HepG2 (cell line): ENCODE data around the gene MED23. TPM values are rescaled to one million over a fixed set of nuclear protein-coding genes. Genes with fewer than 3 reads are reported as not detected.

Experiments used
- ATAC-seq: fragments of 200-7000 bp; cut with Tn5 transposase; 3 replicates; pipeline ENCODE4 v1.9.1; 2020; ENCODE audit warnings: mild to moderate bottlenecking, moderate library complexity
- BruUV-seq: library from RNA; stranded (reverse); fragments of 400-500 nt; replicated peaks from 2 replicates; lab custom pipeline; 2021; lab: Mats Ljungman, UMichigan
- CTCF ChIA-PET: fragments of 300-600 bp; formaldehyde crosslinking; extraction: SDS; loops from one replicate; lab custom pipeline; 2021; ENCODE audit warnings: low total read pairs, inconsistent platforms, low intra/inter-chr PET ratio; lab: Yijun Ruan, JAX
- POLR2A ChIA-PET: fragments of 350-600 bp; sonication (Branson Sonifier 250); formaldehyde crosslinking; loops from one replicate; lab custom pipeline; 2020; ENCODE audit warnings: antibody characterized with exemption, inconsistent platforms; lab: Yijun Ruan, JAX
- DNase-seq: peaks from one replicate; pipeline ENCODE4 v3.0.0-alpha.2; 2015; ENCODE audit warnings: low spot score
- FAIRE-seq: peaks from 3 replicates; lab custom pipeline; 2011; peaks lifted over from hg19 to GRCh38; lab: Jason Lieb, UNC
- H2AFZ ChIP-seq: one replicate; pipeline ENCODE4 v1.6.1; 2011; ENCODE audit warnings: low read length, inconsistent platforms
- H3K27ac ChIP-seq: fragments of 300-600 bp; 3 replicates; pipeline ENCODE4 v1.8.0; 2011; ENCODE audit warnings: mixed run types, mild to moderate bottlenecking, mixed read lengths, low read length, inconsistent platforms; ENCODE audit not compliant: insufficient read depth; ENCODE audit errors: extremely low read length
- H3K27me3 ChIP-seq, 2 experiments: fragments of 200-600 bp in 1 of 2; 2 replicates in 1 of 2; 3 replicates in 1 of 2; pipeline versions ENCODE4 v1.6.0 to v1.8.0; 2011; ENCODE audit warnings: low read length in 2 of 2, mild to moderate bottlenecking in 2 of 2, moderate library complexity in 2 of 2, inconsistent platforms in 1 of 2; ENCODE audit not compliant: insufficient read depth in 2 of 2, control insufficient read depth in 1 of 2
- H3K36me3 ChIP-seq, 2 experiments: fragments of 200-600 bp in 1 of 2; replicated peaks in 1 of 2; 2 replicates in 1 of 2; 3 replicates in 1 of 2; pipeline versions ENCODE4 v1.5.1 to v1.8.0; 2011; ENCODE audit warnings: low read length in 2 of 2, inconsistent platforms in 1 of 2; ENCODE audit not compliant: insufficient read depth in 2 of 2, control insufficient read depth in 1 of 2
- H3K4me1 ChIP-seq: 2 replicates; pipeline ENCODE4 v1.5.1; 2012; ENCODE audit warnings: low read length, inconsistent platforms; ENCODE audit not compliant: insufficient read depth
- H3K4me2 ChIP-seq: 2 replicates; pipeline ENCODE4 v1.6.0; 2011; ENCODE audit warnings: low read depth, low read length, inconsistent platforms
- H3K4me3 ChIP-seq, 3 experiments: fragments of 200-600 bp in 1 of 3; sonication (generic), shearing (Covaris generic) in 1 of 3; replicated peaks in 1 of 3; 2 replicates each; pipeline ENCODE4 v1.5.1; 2011 to 2016; ENCODE audit warnings: low read length in 3 of 3, inconsistent platforms in 2 of 3, low read depth in 2 of 3, mild to moderate bottlenecking in 2 of 3, control low read depth in 1 of 3, mixed read lengths in 1 of 3; ENCODE audit not compliant: insufficient read depth in 1 of 3
- H3K79me2 ChIP-seq: one replicate; pipeline ENCODE4 v1.6.1; 2011; ENCODE audit warnings: low read length, inconsistent platforms; ENCODE audit not compliant: insufficient read depth
- H3K9ac ChIP-seq: 2 replicates; pipeline ENCODE4 v1.6.0; 2011; ENCODE audit warnings: mild to moderate bottlenecking, low read depth, low read length, inconsistent platforms; ENCODE audit not compliant: insufficient read depth
- H3K9me3 ChIP-seq: 2 replicates; pipeline ENCODE4 v1.5.1; 2012; ENCODE audit warnings: mild to moderate bottlenecking, low read length
- H4K20me1 ChIP-seq: 2 replicates; pipeline ENCODE4 v1.6.0; 2011; ENCODE audit warnings: inconsistent platforms, mild to moderate bottlenecking, low read length, moderate library complexity; ENCODE audit not compliant: insufficient read depth
- ARNTL ChIP-seq: sonication (generic); formaldehyde crosslinking; IDR thresholded peaks from 2 replicates; pipeline ENCODE4 v1.4.0; 2020; ENCODE audit warnings: mild to moderate bottlenecking, missing genetic modification reagents
- ATF7 ChIP-seq, 2 experiments: fragments of 450-650 bp in 1 of 2; sonication (generic) in 1 of 2; formaldehyde crosslinking in 1 of 2; IDR thresholded peaks; 2 replicates each; pipeline versions ENCODE4 v1.4.0 to v1.6.1; 2016 to 2020; ENCODE audit warnings: antibody characterized with exemption in 1 of 2, mild to moderate bottlenecking in 1 of 2, missing genetic modification reagents in 1 of 2
- CC2D1A ChIP-seq: sonication (generic); formaldehyde crosslinking; IDR thresholded peaks from 2 replicates; pipeline ENCODE4 v1.8.1; 2023; ENCODE audit warnings: mild to moderate bottlenecking, missing genetic modification reagents
- HNRNPL ChIP-seq: fragments of 200-400 bp; formaldehyde crosslinking; IDR thresholded peaks from 2 replicates; pipeline ENCODE4 v1.6.1; 2017; ENCODE audit warnings: mild to moderate bottlenecking, low read depth, low read length
- JARID2 ChIP-seq: sonication (generic); formaldehyde crosslinking; IDR thresholded peaks from 2 replicates; pipeline ENCODE4 v1.8.1; 2023; ENCODE audit warnings: missing genetic modification reagents, inconsistent platforms; ENCODE audit not compliant: insufficient replicate concordance
- KLF13 ChIP-seq: sonication (generic); formaldehyde crosslinking; IDR thresholded peaks from 2 replicates; pipeline ENCODE4 v1.4.0; 2020; ENCODE audit warnings: mild to moderate bottlenecking, missing genetic modification reagents
- MBNL3 ChIP-seq: fragments of 250-450 bp; sonication (Bioruptor Pico); conservative IDR thresholded peaks from 2 replicates; pipeline ENCODE4 v1.8.0; 2022; ENCODE audit warnings: mild to moderate bottlenecking, inconsistent platforms
- MEIS2 ChIP-seq: sonication (generic); formaldehyde crosslinking; IDR thresholded peaks from 2 replicates; pipeline ENCODE4 v1.9.0; 2021; ENCODE audit warnings: mild to moderate bottlenecking, missing genetic modification reagents
- NFIC ChIP-seq: IDR thresholded peaks from 2 replicates; pipeline ENCODE4 v1.6.1; 2012; ENCODE audit warnings: mild to moderate bottlenecking, low read length, inconsistent platforms
- RFX5 ChIP-seq: IDR thresholded peaks from 2 replicates; pipeline ENCODE4 v1.6.1; 2011; ENCODE audit warnings: low read depth, low read length, improper control_type of control experiment
- WGBS: methylation state at CpG from one replicate; pipeline ENCODE4 v1.1.6; 2017; ENCODE audit warnings: low lambda C conversion rate; 5-methylcytosine and 5-hydroxymethylcytosine counted together
- in situ Hi-C: cut with HindIII; loops from 2 replicates; pipeline ENCODE4 v1.10.0; 2017; ENCODE audit warnings: low pct_unique_long_range_greater_than_20kb; ENCODE audit not compliant: extremely low pct_ligation_motif_present
- intact Hi-C: fragments of 100-400 bp; cut with micrococcal nuclease; formaldehyde crosslinking; loops from one replicate; pipeline ENCODE4 v1.10.0; 2022; ENCODE audit not compliant: unreplicated experiment
- polyA plus RNA-seq, 8 experiments: library from polyadenylated mRNA; depleted of rRNA in 3 of 8; stranded (reverse) in 7 of 8; unstranded in 1 of 8; fragments of >200 nt; fragmentation: Illumina TruSeq in 4 of 8; extraction: Trizol in 4 of 8; gene quantifications; 2 replicates each; pipeline versions ENCODE4 v1.2.1 to v1.2.3, GENCODE V29; 2011 to 2016; ENCODE audit warnings: low read depth in 4 of 8, missing spikeins in 1 of 8, mixed read lengths in 1 of 8; ENCODE audit not compliant: insufficient read depth in 1 of 8
- total RNA-seq, 5 experiments: library from RNA; depleted of rRNA; stranded (reverse); fragments of >200 nt; fragmentation: Illumina TruSeq; extraction: Trizol; gene quantifications; 2 replicates each; pipeline ENCODE4 v1.2.3, GENCODE V29; 2016; ENCODE audit warnings: low read depth in 1 of 5
- TF ChIP-seq, protein P1 (sequence below): sonication (generic); formaldehyde crosslinking; IDR thresholded peaks from 2 replicates; pipeline ENCODE4 v1.4.0; 2020; ENCODE audit warnings: missing genetic modification reagents
- TF ChIP-seq, protein P2 (sequence below): sonication (generic); formaldehyde crosslinking; IDR thresholded peaks from 2 replicates; pipeline ENCODE4 v1.8.1; 2023; ENCODE audit warnings: missing genetic modification reagents, mild to moderate bottlenecking, borderline replicate concordance
- TF ChIP-seq, protein P3 (sequence below): sonication (generic); formaldehyde crosslinking; IDR thresholded peaks from 2 replicates; pipeline ENCODE4 v1.4.0; 2020; ENCODE audit warnings: missing genetic modification reagents, borderline replicate concordance
- TF ChIP-seq, protein P4 (sequence below): sonication (generic); formaldehyde crosslinking; IDR thresholded peaks from 2 replicates; pipeline ENCODE4 v1.4.0; 2020; ENCODE audit warnings: mild to moderate bottlenecking, low read depth, missing genetic modification reagents
- TF ChIP-seq, protein P5 (sequence below): sonication (generic); formaldehyde crosslinking; IDR thresholded peaks from 2 replicates; pipeline ENCODE4 v1.5.0; 2020; ENCODE audit warnings: mild to moderate bottlenecking, missing genetic modification reagents

MED23 gene
- total and polyA plus RNA-seq, 2 of the 13 experiments (the other 11 are each of a cell fraction or from before 2014, with no cell fraction given): 34.9 to 50.5 TPM

DNA sequence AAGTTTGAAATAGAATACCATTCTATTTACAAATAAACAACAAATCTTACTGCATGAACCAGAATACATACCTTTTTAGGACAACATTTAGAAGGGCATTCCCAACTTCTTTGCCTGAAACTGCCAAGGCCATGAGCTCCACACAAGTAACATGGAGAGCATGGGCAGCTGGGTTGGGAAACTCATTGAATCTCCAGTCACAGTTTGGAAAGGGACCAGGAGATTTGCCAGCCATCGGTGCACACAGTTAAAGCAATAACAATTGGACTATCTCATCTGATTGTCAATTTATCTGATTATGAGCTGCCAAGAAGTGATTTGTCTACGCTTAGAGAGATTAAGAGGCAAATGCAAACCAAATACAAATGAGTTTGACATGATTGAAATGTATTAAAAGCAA lies 35.1 kb downstream of the MED23 start (continued):
- TF ChIP-seq, protein P1, sequence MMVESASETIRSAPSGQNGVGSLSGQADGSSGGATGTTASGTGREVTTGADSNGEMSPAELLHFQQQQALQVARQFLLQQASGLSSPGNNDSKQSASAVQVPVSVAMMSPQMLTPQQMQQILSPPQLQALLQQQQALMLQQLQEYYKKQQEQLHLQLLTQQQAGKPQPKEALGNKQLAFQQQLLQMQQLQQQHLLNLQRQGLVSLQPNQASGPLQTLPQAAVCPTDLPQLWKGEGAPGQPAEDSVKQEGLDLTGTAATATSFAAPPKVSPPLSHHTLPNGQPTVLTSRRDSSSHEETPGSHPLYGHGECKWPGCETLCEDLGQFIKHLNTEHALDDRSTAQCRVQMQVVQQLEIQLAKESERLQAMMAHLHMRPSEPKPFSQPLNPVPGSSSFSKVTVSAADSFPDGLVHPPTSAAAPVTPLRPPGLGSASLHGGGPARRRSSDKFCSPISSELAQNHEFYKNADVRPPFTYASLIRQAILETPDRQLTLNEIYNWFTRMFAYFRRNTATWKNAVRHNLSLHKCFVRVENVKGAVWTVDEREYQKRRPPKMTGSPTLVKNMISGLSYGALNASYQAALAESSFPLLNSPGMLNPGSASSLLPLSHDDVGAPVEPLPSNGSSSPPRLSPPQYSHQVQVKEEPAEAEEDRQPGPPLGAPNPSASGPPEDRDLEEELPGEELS (CRISPR knock-in tag): no peak
- TF ChIP-seq RFX5: no peak

DNA sequence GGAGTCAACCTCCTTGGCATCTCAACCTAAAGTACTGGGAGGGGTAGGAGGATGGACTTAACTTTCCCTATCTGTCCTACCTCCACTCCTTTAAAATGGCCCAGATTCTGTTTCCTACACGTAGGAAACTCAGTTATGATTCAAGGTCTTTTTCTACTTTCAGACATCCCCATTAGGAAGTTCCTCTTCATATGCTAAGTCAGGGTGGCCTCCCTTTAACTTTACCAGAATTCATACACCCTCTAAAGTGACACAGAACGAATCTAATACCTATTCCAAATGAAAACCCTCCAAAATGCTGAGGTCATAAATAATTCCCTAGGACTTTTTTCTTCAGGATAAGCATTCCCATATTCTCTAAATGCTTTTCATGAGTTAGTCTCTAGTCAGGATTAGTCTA lies 39.4 kb downstream of the MED23 start:
- no peaks in the 10 kb centered on the region for H4K20me1 ChIP-seq
- H3K9ac ChIP-seq: no peak overlapping the region
- no peaks in the 10 kb centered on the region for H3K9me3 ChIP-seq
- no peak for DNase-seq
- FAIRE-seq: no peak
- H3K4me1 ChIP-seq: no peaks in the 10 kb centered on the region
- in situ Hi-C loops: no loop called here
- POLR2A ChIA-PET: no interaction called here
- H3K36me3 ChIP-seq: peaks cover 21 to 74% of the 10 kb centered on the region in 2 experiments
- no peak overlapping the region for H3K4me2 ChIP-seq
- CTCF ChIA-PET: no interaction called here
- no peak for ATAC-seq
- no peak overlapping the region for H3K4me3 ChIP-seq
- 97% methylated on average over 2 of the region's 2 CpGs for WGBS
- H2AFZ ChIP-seq: no peak overlapping the region
- no peak overlapping the region for H3K27ac ChIP-seq
- H3K79me2 ChIP-seq: no peaks in the 10 kb centered on the region
- intact Hi-C loops: no loop called here
- BruUV-seq: no TSS peak
- H3K27me3 ChIP-seq: no peaks in the 10 kb centered on the region
- TF ChIP-seq, protein P2, sequence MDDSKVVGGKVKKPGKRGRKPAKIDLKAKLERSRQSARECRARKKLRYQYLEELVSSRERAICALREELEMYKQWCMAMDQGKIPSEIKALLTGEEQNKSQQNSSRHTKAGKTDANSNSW (CRISPR knock-in tag): no peak
- TF ChIP-seq MBNL3 (CRISPR knock-in tag) (no peak), MEIS2 (no peak), NFIC (no peak), ATF7 (IDR thresholded peaks at IDR 0.05) (no peak), ATF7 (CRISPR knock-in tag; IDR thresholded peaks at IDR 0.05) (no peak), JARID2 (CRISPR knock-in tag) (no peak), ARNTL (no peak), HNRNPL (no peak), CC2D1A (CRISPR knock-in tag) (no peak), KLF13 (CRISPR knock-in tag) (no peak)
- TF ChIP-seq, protein P3, sequence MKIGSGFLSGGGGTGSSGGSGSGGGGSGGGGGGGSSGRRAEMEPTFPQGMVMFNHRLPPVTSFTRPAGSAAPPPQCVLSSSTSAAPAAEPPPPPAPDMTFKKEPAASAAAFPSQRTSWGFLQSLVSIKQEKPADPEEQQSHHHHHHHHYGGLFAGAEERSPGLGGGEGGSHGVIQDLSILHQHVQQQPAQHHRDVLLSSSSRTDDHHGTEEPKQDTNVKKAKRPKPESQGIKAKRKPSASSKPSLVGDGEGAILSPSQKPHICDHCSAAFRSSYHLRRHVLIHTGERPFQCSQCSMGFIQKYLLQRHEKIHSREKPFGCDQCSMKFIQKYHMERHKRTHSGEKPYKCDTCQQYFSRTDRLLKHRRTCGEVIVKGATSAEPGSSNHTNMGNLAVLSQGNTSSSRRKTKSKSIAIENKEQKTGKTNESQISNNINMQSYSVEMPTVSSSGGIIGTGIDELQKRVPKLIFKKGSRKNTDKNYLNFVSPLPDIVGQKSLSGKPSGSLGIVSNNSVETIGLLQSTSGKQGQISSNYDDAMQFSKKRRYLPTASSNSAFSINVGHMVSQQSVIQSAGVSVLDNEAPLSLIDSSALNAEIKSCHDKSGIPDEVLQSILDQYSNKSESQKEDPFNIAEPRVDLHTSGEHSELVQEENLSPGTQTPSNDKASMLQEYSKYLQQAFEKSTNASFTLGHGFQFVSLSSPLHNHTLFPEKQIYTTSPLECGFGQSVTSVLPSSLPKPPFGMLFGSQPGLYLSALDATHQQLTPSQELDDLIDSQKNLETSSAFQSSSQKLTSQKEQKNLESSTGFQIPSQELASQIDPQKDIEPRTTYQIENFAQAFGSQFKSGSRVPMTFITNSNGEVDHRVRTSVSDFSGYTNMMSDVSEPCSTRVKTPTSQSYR (CRISPR knock-in tag): no peak
- TF ChIP-seq, protein P4, sequence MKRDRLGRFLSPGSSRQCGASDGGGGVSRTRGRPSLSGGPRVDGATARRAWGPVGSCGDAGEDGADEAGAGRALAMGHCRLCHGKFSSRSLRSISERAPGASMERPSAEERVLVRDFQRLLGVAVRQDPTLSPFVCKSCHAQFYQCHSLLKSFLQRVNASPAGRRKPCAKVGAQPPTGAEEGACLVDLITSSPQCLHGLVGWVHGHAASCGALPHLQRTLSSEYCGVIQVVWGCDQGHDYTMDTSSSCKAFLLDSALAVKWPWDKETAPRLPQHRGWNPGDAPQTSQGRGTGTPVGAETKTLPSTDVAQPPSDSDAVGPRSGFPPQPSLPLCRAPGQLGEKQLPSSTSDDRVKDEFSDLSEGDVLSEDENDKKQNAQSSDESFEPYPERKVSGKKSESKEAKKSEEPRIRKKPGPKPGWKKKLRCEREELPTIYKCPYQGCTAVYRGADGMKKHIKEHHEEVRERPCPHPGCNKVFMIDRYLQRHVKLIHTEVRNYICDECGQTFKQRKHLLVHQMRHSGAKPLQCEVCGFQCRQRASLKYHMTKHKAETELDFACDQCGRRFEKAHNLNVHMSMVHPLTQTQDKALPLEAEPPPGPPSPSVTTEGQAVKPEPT (CRISPR knock-in tag): no peak
- TF ChIP-seq, protein P5, sequence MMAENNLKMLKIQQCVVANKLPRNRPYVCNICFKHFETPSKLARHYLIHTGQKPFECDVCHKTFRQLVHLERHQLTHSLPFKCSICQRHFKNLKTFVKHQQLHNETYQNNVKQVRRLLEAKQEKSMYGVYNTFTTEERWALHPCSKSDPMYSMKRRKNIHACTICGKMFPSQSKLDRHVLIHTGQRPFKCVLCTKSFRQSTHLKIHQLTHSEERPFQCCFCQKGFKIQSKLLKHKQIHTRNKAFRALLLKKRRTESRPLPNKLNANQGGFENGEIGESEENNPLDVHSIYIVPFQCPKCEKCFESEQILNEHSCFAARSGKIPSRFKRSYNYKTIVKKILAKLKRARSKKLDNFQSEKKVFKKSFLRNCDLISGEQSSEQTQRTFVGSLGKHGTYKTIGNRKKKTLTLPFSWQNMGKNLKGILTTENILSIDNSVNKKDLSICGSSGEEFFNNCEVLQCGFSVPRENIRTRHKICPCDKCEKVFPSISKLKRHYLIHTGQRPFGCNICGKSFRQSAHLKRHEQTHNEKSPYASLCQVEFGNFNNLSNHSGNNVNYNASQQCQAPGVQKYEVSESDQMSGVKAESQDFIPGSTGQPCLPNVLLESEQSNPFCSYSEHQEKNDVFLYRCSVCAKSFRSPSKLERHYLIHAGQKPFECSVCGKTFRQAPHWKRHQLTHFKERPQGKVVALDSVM (CRISPR knock-in tag): no peak
